ENCODE measurements around the gene HHAT. TPM values are rescaled to one million over a fixed set of nuclear protein-coding genes. Genes with fewer than 3 reads are reported as not detected.
"Not testable (repeated sequence)": the region's sequence is repeated elsewhere in the genome, so short reads cannot be mapped to it uniquely, and the experiment has no call there.

The HHAT gene
- total RNA-seq, 2 experiments from 2014 or later: 5.2 to 9.5 TPM

DNA sequence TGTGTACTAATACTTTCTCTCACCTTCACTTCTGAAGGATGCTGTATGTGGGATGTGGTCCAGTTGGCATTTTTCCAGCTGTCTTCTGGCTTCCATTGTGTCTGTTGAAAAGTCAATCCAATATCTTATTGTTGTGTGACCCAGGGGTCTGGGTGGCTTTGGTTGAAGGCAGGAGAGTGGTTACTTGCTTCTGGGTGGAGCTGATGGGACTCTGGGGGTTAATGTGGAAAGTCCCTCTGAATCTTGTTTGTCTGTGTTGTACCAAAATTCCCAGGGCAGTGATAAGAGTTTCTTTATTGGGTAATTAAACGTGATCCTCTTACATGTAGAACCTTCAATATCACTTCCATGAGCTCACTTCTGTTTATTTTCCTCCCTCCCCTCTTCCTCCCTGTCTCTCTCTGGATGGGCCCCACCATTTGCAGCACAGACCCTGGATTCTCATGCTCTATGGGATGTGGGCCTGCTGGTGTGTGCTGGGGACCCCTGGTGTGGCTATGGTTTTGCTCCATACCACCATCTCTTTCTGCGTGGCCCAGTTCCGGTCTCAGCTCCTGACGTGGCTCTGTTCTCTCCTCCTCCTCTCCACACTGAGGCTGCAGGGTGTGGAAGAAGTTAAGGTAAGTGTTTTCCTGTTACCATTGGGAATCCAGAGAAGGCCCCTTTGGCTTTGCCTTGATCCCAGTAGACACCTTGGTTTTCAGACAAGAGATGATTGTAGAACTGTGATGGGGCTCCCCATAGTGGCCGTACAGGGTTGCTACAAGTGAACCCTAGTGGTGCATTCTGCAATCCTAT, 71.5 kb downstream of the HHAT start:
- Histone ChIP-seq H3K4me3 (ENCODE audit: low read depth, low read length, poor library complexity, severe bottlenecking) (no peak overlapping the region), H3K27ac (ENCODE audit: low read depth, low read length, poor library complexity, severe bottlenecking) (no peak overlapping the region), H4K20me1 (ENCODE audit: insufficient read depth, low read length) (no peaks in the 10 kb centered on the region), H2AFZ (ENCODE audit: low read length) (no peak overlapping the region), H3K4me2 (ENCODE audit: low read length) (no peak overlapping the region), H3K4me1 (ENCODE audit: insufficient read depth, low read length, poor library complexity, severe bottlenecking) (no peaks in the 10 kb centered on the region), H3K9me3 (ENCODE audit: low read length) (no peaks in the 10 kb centered on the region), H3K36me3 (ENCODE audit: insufficient read depth, low read length) (no peaks in the 10 kb centered on the region), H3K9me2 (ENCODE audit: insufficient read depth, low read length) (no peaks in the 10 kb centered on the region), H3K79me2 (ENCODE audit: insufficient read depth, low read depth, low read length) (no peaks in the 10 kb centered on the region)
- ChIA-PET CTCF (ENCODE audit: unreplicated experiment) (no interaction called here), POLR2A (no interaction called here)
- BruUV-seq (replicated peaks): no TSS peak
- TF ChIP-seq EZH2phosphoT487 (IDR thresholded peaks at IDR 0.05; ENCODE audit: borderline replicate concordance, low read depth, low read length): no peak
- TF ChIP-seq, protein P1, sequence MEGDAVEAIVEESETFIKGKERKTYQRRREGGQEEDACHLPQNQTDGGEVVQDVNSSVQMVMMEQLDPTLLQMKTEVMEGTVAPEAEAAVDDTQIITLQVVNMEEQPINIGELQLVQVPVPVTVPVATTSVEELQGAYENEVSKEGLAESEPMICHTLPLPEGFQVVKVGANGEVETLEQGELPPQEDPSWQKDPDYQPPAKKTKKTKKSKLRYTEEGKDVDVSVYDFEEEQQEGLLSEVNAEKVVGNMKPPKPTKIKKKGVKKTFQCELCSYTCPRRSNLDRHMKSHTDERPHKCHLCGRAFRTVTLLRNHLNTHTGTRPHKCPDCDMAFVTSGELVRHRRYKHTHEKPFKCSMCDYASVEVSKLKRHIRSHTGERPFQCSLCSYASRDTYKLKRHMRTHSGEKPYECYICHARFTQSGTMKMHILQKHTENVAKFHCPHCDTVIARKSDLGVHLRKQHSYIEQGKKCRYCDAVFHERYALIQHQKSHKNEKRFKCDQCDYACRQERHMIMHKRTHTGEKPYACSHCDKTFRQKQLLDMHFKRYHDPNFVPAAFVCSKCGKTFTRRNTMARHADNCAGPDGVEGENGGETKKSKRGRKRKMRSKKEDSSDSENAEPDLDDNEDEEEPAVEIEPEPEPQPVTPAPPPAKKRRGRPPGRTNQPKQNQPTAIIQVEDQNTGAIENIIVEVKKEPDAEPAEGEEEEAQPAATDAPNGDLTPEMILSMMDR (conservative IDR thresholded peaks at IDR 0.05; ENCODE audit: low read length): peak; percentile 87
- peak; percentile 52 for DNase-seq (ENCODE audit: low spot score)
- intact Hi-C loops (cut with micrococcal nuclease; ENCODE audit: unreplicated experiment): loop anchor here (1.0 to 10.0 kb wide), 6 partner anchors 81 to 1255 kb away; no protein-coding TSS in a partner anchor

DNA sequence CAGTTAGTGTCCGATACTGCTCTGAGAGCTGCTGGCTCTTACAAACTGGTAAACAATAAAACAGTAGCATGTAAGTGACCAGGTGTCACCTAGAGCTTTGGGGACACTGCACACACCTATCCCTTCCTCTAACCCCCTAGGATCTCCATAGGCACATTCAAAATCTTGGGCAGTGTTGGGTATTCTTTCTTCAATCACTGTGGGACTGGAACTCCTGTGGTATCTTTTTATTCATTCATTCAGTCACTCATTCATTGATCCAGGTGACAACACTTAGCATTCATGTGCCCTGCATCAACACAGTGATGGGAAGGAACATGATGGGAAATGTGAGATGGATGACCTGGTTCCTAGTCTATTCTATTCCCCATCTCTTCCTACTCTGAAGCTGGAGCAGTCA, 73.9 kb downstream of the HHAT start:
- TF ChIP-seq, protein P1 (conservative IDR thresholded peaks at IDR 0.05; ENCODE audit: low read length): no peak
- TF ChIP-seq EZH2phosphoT487 (IDR thresholded peaks at IDR 0.05; ENCODE audit: borderline replicate concordance, low read depth, low read length): no peak
- Histone ChIP-seq H3K79me2 (ENCODE audit: insufficient read depth, low read depth, low read length) (no peaks in the 10 kb centered on the region), H4K20me1 (ENCODE audit: insufficient read depth, low read length) (no peaks in the 10 kb centered on the region), H3K4me2 (ENCODE audit: low read length) (no peak overlapping the region), H3K4me3 (ENCODE audit: low read depth, low read length, poor library complexity, severe bottlenecking) (no peak overlapping the region), H3K4me1 (ENCODE audit: insufficient read depth, low read length, poor library complexity, severe bottlenecking) (no peaks in the 10 kb centered on the region), H2AFZ (ENCODE audit: low read length) (no peak overlapping the region), H3K36me3 (ENCODE audit: insufficient read depth, low read length) (no peaks in the 10 kb centered on the region), H3K27ac (ENCODE audit: low read depth, low read length, poor library complexity, severe bottlenecking) (no peak overlapping the region), H3K9me2 (ENCODE audit: insufficient read depth, low read length) (no peaks in the 10 kb centered on the region), H3K9me3 (ENCODE audit: low read length) (no peaks in the 10 kb centered on the region)
- ChIA-PET POLR2A (no interaction called here), CTCF (ENCODE audit: unreplicated experiment) (no interaction called here)
- BruUV-seq (replicated peaks): no TSS peak
- intact Hi-C loops (cut with micrococcal nuclease; ENCODE audit: unreplicated experiment): loop anchor here (10.0 kb wide), 3 partner anchors 532 to 1252 kb away; no protein-coding TSS in a partner anchor
- no peak for DNase-seq (ENCODE audit: low spot score)

DNA sequence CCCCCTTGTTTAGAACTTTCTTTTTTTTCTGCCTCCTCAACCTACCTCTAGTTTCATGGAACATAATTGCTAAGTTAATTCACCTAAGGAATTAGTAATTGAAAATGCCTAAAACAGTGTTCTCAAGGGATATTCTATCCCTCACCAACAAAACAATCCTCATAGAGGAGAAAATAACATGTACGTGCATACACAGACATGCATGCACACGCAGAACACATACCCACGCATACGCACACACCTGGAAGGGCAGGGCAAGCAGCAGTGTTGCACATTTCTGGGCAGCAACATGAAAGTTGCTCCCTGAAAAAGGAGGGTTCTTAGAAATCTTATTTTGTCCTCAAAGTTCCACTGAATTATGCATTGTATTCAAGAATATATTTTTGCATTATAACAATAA, 76.6 kb downstream of the HHAT start:
- H3K4me3 ChIP-seq (ENCODE audit: low read depth, low read length, poor library complexity, severe bottlenecking): no peak overlapping the region
- no peak for TF ChIP-seq EZH2phosphoT487 (IDR thresholded peaks at IDR 0.05; ENCODE audit: borderline replicate concordance, low read depth, low read length)
- TF ChIP-seq, protein P1 (conservative IDR thresholded peaks at IDR 0.05; ENCODE audit: low read length): no peak
- no peak for DNase-seq (ENCODE audit: low spot score)
- intact Hi-C loops (cut with micrococcal nuclease; ENCODE audit: unreplicated experiment): loop anchor here (10.0 kb wide), 3 partner anchors 529 to 1249 kb away; no protein-coding TSS in a partner anchor
- ChIA-PET POLR2A (interaction anchor here (0.6 to 1.4 kb wide), 2 partner anchors 11 to 1206 kb away, joined by 3 read pairs; no protein-coding TSS in a partner anchor), CTCF (ENCODE audit: unreplicated experiment) (no interaction called here)
- no peaks in the 10 kb centered on the region for H3K9me3 ChIP-seq (ENCODE audit: low read length)
- no peaks in the 10 kb centered on the region for H3K4me1 ChIP-seq (ENCODE audit: insufficient read depth, low read length, poor library complexity, severe bottlenecking)
- no peaks in the 10 kb centered on the region for H3K36me3 ChIP-seq (ENCODE audit: insufficient read depth, low read length)
- H2AFZ ChIP-seq (ENCODE audit: low read length): no peak overlapping the region
- no peak overlapping the region for H3K27ac ChIP-seq (ENCODE audit: low read depth, low read length, poor library complexity, severe bottlenecking)
- H4K20me1 ChIP-seq (ENCODE audit: insufficient read depth, low read length): no peaks in the 10 kb centered on the region
- no TSS peak for BruUV-seq (replicated peaks)
- H3K79me2 ChIP-seq (ENCODE audit: insufficient read depth, low read depth, low read length): no peaks in the 10 kb centered on the region
- H3K4me2 ChIP-seq (ENCODE audit: low read length): no peak overlapping the region
- H3K9me2 ChIP-seq (ENCODE audit: insufficient read depth, low read length): no peaks in the 10 kb centered on the region

DNA sequence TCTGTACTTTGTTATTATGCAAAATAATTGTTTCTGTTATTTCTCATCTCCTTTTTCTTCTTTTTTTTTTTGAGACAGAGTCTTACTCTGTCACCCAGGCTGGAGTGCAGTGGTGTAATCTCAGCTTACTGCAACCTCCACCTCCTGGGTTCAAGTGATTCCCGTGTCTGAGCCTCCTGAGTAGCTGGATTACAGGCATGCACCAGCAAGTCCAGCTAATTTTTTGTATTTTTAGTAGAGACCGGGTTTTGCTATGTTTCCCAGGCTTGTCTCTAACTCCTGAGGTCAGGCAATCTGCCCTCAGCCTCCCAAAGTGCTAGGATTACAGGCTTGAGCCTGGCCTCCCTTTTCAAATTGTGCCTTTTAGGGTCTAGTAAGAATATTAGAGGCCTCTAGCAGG, 77.6 kb downstream of the HHAT start:
- H3K79me2 ChIP-seq (ENCODE audit: insufficient read depth, low read depth, low read length); H3K27ac ChIP-seq (ENCODE audit: low read depth, low read length, poor library complexity, severe bottlenecking); H3K9me3 ChIP-seq (ENCODE audit: low read length); H3K4me1 ChIP-seq (ENCODE audit: insufficient read depth, low read length, poor library complexity, severe bottlenecking); H3K4me2 ChIP-seq (ENCODE audit: low read length); BruUV-seq (replicated peaks); CTCF ChIA-PET (ENCODE audit: unreplicated experiment); H2AFZ ChIP-seq (ENCODE audit: low read length); DNase-seq (ENCODE audit: low spot score); H3K9me2 ChIP-seq (ENCODE audit: insufficient read depth, low read length); H3K4me3 ChIP-seq (ENCODE audit: low read depth, low read length, poor library complexity, severe bottlenecking); H3K36me3 ChIP-seq (ENCODE audit: insufficient read depth, low read length); H4K20me1 ChIP-seq (ENCODE audit: insufficient read depth, low read length): not testable (repeated sequence)
- POLR2A ChIA-PET: interaction anchor here (0.6 to 1.1 kb wide), 2 partner anchors 672 to 1172 kb away, joined by 3 to 4 read pairs; partner anchors contain the start of gene SLC30A1
- intact Hi-C loops (cut with micrococcal nuclease; ENCODE audit: unreplicated experiment): loop anchor here (10.0 kb wide), 3 partner anchors 528 to 1248 kb away; no protein-coding TSS in a partner anchor
